HG03066 (cell line): ENCODE results near the gene PLXNA4.

Experiments used
- ATAC-seq: cut with Tn5 transposase; IDR thresholded peaks from one replicate; pipeline ENCODE4 v1.9.1; 2021; ENCODE audit warnings: low read depth; ENCODE audit not compliant: unreplicated experiment

The PLXNA4 gene

GRCh38 chr7:132228240-132228639 is 348.0 kb downstream of the PLXNA4 start:
- no peak for ATAC-seq

GRCh38 chr7:132226957-132227290 is 349.3 kb downstream of the PLXNA4 start:
- no peak for ATAC-seq

- no peak for ATAC-seq
Observed at GRCh38 chr7:132226046-132226956, 350.0 kb downstream of the PLXNA4 start.

- no peak for ATAC-seq
Observed at GRCh38 chr7:132225216-132226030, 350.8 kb downstream of the PLXNA4 start.

- no peak for ATAC-seq
Observed at GRCh38 chr7:132221356-132221755, 354.9 kb downstream of the PLXNA4 start.

GRCh38 chr7:132220060-132220459 is 356.2 kb downstream of the PLXNA4 start:
- ATAC-seq, result no peak

GRCh38 chr7:132218876-132219275 is 357.4 kb downstream of the PLXNA4 start:
- ATAC-seq, result no peak

GRCh38 chr7:132216847-132217525 is 359.3 kb downstream of the PLXNA4 start:
- ATAC-seq, result no peak

GRCh38 chr7:132214452-132214851 is 361.8 kb downstream of the PLXNA4 start:
- ATAC-seq, result no peak

- no peak for ATAC-seq
Observed at GRCh38 chr7:132213583-132213982, 362.7 kb downstream of the PLXNA4 start.

GRCh38 chr7:132211971-132212370 is 364.3 kb downstream of the PLXNA4 start:
- no peak for ATAC-seq

- no peak for ATAC-seq
Observed at GRCh38 chr7:132210821-132211220, 365.4 kb downstream of the PLXNA4 start.

GRCh38 chr7:132207782-132208181 is 368.5 kb downstream of the PLXNA4 start:
- no peak for ATAC-seq

GRCh38 chr7:132207211-132207610 is 369.1 kb downstream of the PLXNA4 start:
- no peak for ATAC-seq

- ATAC-seq, result no peak
Observed at GRCh38 chr7:132206594-132206993, 369.7 kb downstream of the PLXNA4 start.

- ATAC-seq, result no peak
Observed at GRCh38 chr7:132205509-132205908, 370.8 kb downstream of the PLXNA4 start.

- no peak for ATAC-seq
Observed at GRCh38 chr7:132203021-132203420, 373.2 kb downstream of the PLXNA4 start.

- no peak for ATAC-seq
Observed at GRCh38 chr7:132202541-132202940, 373.7 kb downstream of the PLXNA4 start.

- ATAC-seq, result no peak
Observed at GRCh38 chr7:132200141-132200540, 376.1 kb downstream of the PLXNA4 start.

GRCh38 chr7:132199626-132200025 is 376.6 kb downstream of the PLXNA4 start:
- no peak for ATAC-seq

GRCh38 chr7:132197772-132198171 is 378.5 kb downstream of the PLXNA4 start:
- no peak for ATAC-seq
